ENCODE data around the gene FOXP4. TPM values are rescaled to one million over a fixed set of nuclear protein-coding genes. Genes with fewer than 3 reads are reported as not detected.

FOXP4 gene
- total and polyA plus RNA-seq, 2 of the 13 experiments (the other 11 are each of a cell fraction or from before 2014, with no cell fraction given) = 11.0 to 12.4 TPM

DNA sequence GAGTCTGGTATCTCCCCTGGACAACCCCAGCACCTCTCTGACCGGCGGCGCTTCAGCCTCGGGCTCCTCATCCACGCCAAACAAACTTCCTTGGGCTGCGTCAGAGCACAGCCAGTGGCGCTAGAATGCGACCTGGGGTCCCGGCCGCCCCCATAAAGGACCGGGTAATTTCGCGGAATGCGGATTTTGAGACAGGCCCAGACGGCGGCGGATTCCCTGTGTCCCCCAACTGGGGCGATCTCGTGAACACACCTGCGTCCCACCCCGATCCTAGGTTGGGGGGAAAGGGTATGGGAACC is 1.6 kb downstream of the FOXP4 start (continued):
- TF ChIP-seq SP4 (CRISPR knock-in tag; IDR thresholded peaks at IDR 0.05) (0 out of 2 replicates have a peak, but pooled peaks have one; percentile 3), ZNF124 (CRISPR knock-in tag; IDR thresholded peaks at IDR 0.05) (no peak), ZNF501 (CRISPR knock-in tag; IDR thresholded peaks at IDR 0.05) (0 out of 2 replicates have a peak, but pooled peaks have one; percentile 21), ZNF350 (CRISPR knock-in tag; IDR thresholded peaks at IDR 0.05; ENCODE audit: borderline replicate concordance, low read depth) (0 out of 2 replicates have a peak, but pooled peaks have one; percentile 12), ZSCAN30 (CRISPR knock-in tag; IDR thresholded peaks at IDR 0.05) (peak; percentile 34; the same call in 1 of the 2 replicates), KAT7 (CRISPR knock-in tag; IDR thresholded peaks at IDR 0.05; ENCODE audit: borderline replicate concordance) (no peak), NFKB2 (CRISPR knock-in tag; IDR thresholded peaks at IDR 0.05; ENCODE audit: borderline replicate concordance) (0 out of 2 replicates have a peak, but pooled peaks have one; percentile 8), SALL2 (CRISPR knock-in tag; IDR thresholded peaks at IDR 0.05) (0 out of 2 replicates have a peak, but pooled peaks have one; percentile 22), DMAP1 (CRISPR knock-in tag; IDR thresholded peaks at IDR 0.05) (0 out of 2 replicates have a peak, but pooled peaks have one; percentile 5), ASH2L (IDR thresholded peaks at IDR 0.05; ENCODE audit: insufficient read length, low read depth, low read length) (no peak), SP2 (CRISPR knock-in tag; IDR thresholded peaks at IDR 0.05) (0 out of 2 replicates have a peak, but pooled peaks have one; percentile 30), HOXA9 (CRISPR knock-in tag; IDR thresholded peaks at IDR 0.05; ENCODE audit: borderline replicate concordance) (0 out of 2 replicates have a peak, but pooled peaks have one; percentile 23), TBX2 (CRISPR knock-in tag; IDR thresholded peaks at IDR 0.05; ENCODE audit: borderline replicate concordance) (0 out of 2 replicates have a peak, but pooled peaks have one; percentile 23), ZNF430 (CRISPR knock-in tag; IDR thresholded peaks at IDR 0.05) (0 out of 2 replicates have a peak, but pooled peaks have one; percentile 13), MEF2D (CRISPR knock-in tag; IDR thresholded peaks at IDR 0.05) (0 out of 2 replicates have a peak, but pooled peaks have one; percentile 13), ARID2 (CRISPR knock-in tag; IDR thresholded peaks at IDR 0.05; ENCODE audit: borderline replicate concordance) (peak; percentile 63; the same call in 1 of the 2 replicates), ZNF543 (CRISPR knock-in tag; IDR thresholded peaks at IDR 0.05) (0 out of 2 replicates have a peak, but pooled peaks have one; percentile 17), FOXJ3 (CRISPR knock-in tag; IDR thresholded peaks at IDR 0.05; ENCODE audit: borderline replicate concordance) (0 out of 2 replicates have a peak, but pooled peaks have one; percentile 3)
- TF ChIP-seq, protein P1, sequence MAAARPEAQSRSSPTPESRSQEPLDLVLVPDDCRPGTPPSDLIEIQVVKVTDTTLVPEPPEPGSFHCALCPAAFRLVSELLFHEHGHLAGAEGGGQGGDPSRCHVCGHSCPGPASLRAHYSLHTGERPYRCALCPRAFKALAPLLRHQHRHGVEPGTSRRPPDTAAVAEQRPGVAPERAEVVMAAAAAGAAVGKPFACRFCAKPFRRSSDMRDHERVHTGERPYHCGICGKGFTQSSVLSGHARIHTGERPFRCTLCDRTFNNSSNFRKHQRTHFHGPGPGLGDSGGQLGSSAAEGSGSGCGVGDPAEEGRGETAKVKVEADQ (CRISPR knock-in tag; IDR thresholded peaks at IDR 0.05; ENCODE audit: borderline replicate concordance) = no peak
- TF ChIP-seq, protein P2, sequence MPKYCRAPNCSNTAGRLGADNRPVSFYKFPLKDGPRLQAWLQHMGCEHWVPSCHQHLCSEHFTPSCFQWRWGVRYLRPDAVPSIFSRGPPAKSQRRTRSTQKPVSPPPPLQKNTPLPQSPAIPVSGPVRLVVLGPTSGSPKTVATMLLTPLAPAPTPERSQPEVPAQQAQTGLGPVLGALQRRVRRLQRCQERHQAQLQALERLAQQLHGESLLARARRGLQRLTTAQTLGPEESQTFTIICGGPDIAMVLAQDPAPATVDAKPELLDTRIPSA (CRISPR knock-in tag; IDR thresholded peaks at IDR 0.05; ENCODE audit: borderline replicate concordance) = 0 out of 2 replicates have a peak, but pooled peaks have one; percentile 21
- TF ChIP-seq, protein P3, sequence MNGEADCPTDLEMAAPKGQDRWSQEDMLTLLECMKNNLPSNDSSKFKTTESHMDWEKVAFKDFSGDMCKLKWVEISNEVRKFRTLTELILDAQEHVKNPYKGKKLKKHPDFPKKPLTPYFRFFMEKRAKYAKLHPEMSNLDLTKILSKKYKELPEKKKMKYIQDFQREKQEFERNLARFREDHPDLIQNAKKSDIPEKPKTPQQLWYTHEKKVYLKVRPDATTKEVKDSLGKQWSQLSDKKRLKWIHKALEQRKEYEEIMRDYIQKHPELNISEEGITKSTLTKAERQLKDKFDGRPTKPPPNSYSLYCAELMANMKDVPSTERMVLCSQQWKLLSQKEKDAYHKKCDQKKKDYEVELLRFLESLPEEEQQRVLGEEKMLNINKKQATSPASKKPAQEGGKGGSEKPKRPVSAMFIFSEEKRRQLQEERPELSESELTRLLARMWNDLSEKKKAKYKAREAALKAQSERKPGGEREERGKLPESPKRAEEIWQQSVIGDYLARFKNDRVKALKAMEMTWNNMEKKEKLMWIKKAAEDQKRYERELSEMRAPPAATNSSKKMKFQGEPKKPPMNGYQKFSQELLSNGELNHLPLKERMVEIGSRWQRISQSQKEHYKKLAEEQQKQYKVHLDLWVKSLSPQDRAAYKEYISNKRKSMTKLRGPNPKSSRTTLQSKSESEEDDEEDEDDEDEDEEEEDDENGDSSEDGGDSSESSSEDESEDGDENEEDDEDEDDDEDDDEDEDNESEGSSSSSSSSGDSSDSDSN (CRISPR knock-in tag; IDR thresholded peaks at IDR 0.05) = 0 out of 2 replicates have a peak, but pooled peaks have one; percentile 13
- TF ChIP-seq, protein P4, sequence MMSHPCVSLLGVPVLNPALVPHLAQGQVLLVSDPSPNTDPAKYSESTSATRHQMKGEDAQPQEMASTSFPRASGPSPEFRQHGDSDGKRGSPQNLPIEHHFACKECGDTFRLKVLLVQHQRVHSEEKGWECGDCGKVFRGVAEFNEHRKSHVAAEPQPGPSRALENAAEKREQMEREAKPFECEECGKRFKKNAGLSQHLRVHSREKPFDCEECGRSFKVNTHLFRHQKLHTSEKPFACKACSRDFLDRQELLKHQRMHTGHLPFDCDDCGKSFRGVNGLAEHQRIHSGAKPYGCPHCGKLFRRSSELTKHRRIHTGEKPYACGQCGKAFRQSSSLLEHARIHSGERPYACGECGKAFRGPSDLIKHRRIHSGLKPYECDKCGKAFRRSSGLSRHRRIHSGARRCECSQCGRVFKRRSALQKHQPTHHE (CRISPR knock-in tag; IDR thresholded peaks at IDR 0.05; ENCODE audit: borderline replicate concordance) = 0 out of 2 replicates have a peak, but pooled peaks have one; percentile 42
- TF ChIP-seq, protein P5, sequence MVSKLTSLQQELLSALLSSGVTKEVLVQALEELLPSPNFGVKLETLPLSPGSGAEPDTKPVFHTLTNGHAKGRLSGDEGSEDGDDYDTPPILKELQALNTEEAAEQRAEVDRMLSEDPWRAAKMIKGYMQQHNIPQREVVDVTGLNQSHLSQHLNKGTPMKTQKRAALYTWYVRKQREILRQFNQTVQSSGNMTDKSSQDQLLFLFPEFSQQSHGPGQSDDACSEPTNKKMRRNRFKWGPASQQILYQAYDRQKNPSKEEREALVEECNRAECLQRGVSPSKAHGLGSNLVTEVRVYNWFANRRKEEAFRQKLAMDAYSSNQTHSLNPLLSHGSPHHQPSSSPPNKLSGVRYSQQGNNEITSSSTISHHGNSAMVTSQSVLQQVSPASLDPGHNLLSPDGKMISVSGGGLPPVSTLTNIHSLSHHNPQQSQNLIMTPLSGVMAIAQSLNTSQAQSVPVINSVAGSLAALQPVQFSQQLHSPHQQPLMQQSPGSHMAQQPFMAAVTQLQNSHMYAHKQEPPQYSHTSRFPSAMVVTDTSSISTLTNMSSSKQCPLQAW (CRISPR knock-in tag; IDR thresholded peaks at IDR 0.05) = 0 out of 2 replicates have a peak, but pooled peaks have one; percentile 3

All from HepG2 (cell line).